Measurements from ENCODE around the gene CREM. TPM values are rescaled to one million over a fixed set of nuclear protein-coding genes. Genes with fewer than 3 reads are reported as not detected.
A peak's percentile ranks its signal among the peaks of the same experiment; 100 is the strongest.
"Not testable (repeated sequence)": the region's sequence is repeated elsewhere in the genome, so short reads cannot be mapped to it uniquely, and the experiment has no call there.

CREM gene
- 16.5 TPM for total RNA-seq

DNA sequence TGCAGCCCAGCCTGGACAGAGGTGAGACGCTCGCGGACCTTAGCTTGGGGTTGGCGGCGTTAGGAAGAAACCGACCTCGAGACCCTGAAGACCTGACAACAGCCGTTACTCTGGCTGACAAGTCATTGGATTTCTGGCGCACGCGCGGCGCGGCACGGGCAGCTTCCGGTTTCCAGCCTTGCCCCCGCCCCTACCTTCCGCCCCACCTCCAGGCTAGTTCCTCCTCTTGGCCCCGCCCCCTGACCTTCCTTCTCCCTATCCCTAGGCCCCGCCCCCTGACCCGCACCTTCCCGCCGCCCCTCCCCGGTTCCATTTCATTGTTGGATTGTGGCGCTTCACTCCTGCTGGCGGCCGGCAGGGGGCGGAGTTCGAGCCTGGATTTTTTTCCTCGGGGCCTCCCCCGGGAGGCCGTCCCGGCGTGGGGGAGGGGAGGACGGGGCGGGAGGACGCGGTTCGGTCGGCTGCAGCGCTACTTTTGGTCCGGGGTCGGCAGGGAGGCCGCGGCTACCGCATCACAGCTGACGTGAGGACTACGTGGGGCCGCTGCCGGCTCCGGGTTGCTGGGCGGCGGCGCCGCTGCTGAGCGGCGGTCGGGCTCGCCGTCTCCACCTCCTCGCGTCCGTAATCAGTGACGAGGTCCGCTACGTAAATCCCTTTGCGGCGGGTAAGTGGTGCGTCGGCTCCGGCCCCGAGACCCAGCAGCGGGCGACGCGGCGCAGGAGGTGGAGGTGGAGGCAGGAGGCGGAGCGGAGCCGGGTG lies at the start of gene CREM:
CREM (plus strand) TSS at position 317 of the 759 bp plus-strand sequence. CDS start 10,990 bp downstream, outside the sequence.
- DNase-seq: peak; percentile 97

DNA sequence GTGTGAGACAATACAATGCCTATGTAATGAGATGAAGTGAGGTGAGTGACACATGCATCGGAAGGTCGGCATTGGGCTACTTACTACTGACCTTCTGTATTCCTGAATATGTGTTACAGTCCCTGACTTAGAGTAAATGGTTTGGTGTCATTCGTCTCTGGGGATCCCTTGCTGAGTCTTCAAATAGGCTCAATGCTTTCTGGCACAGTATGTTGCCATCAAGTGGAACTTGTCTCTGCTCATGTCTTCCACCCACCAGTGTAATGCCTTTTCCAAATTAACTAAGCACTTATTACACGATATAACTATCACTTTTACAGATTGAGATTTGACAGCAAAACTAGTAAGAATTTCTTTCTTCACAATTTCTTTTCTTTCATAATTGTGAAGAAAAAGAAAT lies 47.4 kb upstream of the CREM start:
- no peak for DNase-seq

- no peak for DNase-seq
These were observed 46.9 kb upstream of the CREM start for GRCh38 chr10:35079763-35080162.

DNA sequence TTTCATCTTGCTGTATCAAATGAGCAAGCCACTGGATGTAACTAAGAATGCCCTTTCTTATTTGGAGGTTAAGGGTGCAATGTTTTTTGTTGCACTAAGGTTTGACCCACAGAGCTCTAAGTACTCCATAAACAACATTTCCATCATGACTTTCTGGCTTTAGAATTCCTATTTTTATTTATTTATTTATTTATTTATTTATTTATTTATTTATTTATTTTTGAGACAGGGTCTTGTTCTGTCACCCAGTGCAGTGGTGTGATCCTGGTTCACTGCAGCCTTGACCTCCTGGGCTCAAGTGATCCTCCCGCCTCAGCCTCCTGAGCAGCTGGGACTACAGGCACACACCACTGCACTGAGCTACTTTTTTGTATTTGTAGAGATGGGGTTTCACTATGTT lies 46.4 kb upstream of the CREM start:
- DNase-seq: not testable (repeated sequence)

GRCh38 chr10:35083242-35083641 lies 43.4 kb upstream of the CREM start:
- DNase-seq: no peak

- no peak for DNase-seq
These were observed 37.0 kb upstream of the CREM start for GRCh38 chr10:35089611-35090161.

DNA sequence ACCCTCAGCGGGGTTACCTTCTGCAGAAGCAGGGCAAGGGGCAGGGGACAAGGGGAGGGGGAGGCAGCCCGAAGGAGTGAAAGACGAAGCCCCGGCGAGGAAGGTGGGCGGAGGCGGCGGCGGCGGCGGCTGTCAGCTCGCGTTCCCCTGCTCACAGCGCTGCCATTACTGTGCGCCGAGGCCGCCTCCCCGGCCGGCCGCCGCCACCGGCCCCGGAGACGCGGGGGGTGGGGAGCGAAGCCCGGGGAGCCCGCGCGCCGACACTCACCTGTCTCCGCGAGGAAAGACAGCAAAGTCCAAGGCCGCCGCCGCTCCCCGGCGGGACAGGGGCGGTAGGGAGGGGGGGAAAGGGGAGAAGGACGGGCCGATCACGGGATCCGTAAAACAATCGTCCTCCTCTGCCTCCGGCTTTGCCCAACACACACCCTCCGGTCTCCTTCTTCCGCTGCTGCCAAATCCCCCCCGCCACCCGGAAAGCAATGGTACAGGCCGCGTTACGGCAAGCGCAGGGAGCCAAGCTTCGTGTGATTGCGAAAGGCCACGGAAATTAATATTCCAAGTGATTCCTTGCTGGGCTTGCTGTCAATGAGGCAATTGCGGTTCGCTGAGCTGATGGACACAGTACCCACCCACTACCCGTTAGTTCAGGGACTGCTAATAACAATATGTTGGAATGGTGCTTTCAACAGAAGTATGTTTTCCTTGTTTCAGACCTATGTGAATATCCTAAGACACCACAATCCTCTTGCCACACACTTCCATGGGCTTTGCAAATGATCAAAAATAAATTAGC lies 36.3 kb upstream of the CREM start, which contains the start of gene CUL2:
CUL2 (minus strand) TSS at position 180 of the 793 bp plus-strand sequence. CDS start 19,024 bp downstream, outside the sequence.
- DNase-seq: peak; percentile 93

- no peak for DNase-seq
These were observed 34.5 kb upstream of the CREM start for GRCh38 chr10:35091994-35092790.

GRCh38 chr10:35092851-35093250 lies 33.8 kb upstream of the CREM start:
- DNase-seq: no peak

DNA sequence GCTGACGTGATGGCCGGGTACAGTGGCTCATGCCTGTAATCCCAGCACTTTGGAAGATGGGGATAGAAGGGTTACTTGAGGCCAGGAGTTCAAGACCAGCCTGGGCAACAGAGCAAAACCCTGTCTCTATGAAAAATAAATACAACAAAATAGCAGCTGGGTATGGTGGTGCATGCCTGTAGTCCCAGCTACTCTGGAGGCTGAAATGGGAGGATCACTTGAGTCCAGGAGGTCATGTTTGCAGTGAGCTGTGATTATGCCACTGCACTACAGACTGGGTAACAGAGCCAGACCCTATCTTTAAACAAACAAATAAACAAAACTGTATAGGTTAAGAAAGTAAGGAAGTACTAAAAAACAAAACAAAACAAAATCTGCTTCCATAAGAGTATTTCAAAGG lies 30.3 kb upstream of the CREM start:
- no peak for DNase-seq

DNA sequence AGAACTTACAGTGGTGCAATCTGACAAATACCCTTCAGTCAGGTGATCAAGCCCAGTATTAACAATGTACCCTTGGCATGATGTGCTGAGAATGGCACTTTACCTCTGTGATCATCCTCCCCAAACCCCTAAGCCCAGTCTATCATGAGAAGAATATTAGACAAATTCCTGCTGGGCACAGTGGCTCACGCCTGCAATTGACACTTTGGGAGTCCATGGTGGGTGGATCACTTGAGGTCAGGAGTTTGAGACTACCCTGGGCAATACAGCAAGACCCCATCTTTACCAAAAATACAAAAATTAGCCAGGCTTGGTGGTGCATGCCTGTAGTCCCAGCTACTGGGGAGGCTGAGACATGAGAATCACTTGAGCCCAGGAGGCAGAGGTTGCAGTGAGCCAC lies 29.1 kb upstream of the CREM start:
- no peak for DNase-seq

DNA sequence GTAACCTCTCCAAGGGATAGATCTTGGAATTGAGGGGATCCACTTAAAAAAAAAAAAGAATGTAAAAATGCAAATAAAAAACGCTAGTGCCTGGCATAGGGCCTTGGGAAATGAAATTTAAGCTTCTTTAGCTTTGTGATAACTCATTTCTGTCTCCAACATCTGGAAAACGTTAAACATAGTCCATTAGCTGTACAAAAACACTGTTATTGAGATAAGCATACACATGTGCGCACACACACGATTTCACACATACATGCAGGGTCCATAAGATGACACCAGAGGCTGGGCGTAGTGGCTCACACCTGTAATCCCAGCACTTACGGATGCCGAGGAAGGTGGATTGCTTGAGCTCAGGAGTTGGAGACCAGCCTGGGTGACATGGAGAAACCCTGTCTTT lies 22.8 kb upstream of the CREM start:
- no peak for DNase-seq

DNA sequence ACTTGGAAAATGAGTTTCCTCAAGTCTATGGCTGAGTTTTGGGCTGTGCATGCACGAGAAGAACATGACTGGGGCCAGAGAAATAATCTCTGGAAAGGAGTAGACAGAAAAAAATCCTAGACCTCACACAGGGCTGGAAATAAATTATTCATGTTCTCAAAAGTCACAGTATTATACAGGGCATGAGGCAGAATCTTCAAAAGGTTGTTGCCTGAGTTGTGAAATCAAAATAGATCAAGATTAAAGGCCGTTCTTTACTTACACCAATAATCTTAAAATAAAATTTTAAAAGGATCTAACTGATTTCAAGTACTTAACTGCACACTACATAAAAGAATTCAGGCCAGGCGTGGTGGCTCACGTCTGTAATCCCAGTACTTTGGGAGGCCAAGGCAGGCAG lies 14.1 kb upstream of the CREM start:
- DNase-seq: no peak

GRCh38 chr10:35119378-35119777 lies 7.3 kb upstream of the CREM start:
- no peak for DNase-seq

DNA sequence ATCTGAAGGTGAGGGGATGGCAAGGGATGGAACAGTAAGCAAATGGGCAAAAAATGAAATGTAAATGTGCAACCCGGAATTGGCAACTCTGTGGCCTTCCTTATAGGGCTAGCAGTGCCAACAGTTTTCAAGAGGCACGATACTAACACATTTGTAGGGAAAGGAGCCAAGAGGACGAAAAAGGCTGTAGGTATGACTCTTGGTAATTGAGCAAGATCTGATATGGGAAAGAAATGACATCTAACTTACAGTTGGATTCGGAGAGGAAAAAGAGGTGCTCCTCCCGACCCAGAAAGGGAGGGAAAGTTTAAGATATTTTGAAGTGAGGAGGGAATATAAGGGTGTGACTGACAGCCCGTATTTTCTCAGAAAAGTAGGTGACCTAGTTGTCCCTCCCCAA lies 2.1 kb upstream of the CREM start:
- no peak for DNase-seq

GRCh38 chr10:35126062-35126529 lies 550 bp upstream of the CREM start:
- DNase-seq: no peak

DNA sequence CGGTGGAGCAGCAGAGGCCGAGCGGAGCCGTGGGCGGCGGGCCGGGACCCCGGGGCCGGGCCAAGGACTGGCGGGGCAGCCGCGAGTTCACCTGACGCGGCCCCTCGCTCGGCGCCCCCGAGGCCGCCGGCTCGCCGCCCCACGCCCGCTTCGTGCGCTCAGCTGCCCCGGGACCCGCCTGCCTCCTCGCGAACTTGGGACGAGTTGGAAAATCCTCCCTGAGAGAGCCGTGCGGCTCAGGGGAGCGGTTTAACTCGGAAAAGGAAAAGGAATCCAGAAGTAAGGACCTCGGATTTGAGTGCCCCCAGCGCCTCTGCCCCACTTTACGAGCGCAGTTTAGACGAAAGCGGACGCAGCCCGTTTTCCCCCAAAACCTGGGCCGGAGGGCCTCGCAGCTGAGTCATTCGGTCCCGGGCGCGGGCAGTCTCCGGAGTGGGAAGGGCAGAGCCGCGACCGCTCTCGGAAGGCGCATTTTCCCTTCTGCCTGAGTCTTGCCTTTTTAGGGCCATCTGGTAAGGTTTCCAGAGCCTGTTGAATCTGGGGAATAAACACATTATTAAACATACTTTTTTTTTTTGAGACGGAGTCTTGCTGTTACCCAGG lies 744 bp downstream of the CREM start:
- DNase-seq: peak; percentile 37

DNA sequence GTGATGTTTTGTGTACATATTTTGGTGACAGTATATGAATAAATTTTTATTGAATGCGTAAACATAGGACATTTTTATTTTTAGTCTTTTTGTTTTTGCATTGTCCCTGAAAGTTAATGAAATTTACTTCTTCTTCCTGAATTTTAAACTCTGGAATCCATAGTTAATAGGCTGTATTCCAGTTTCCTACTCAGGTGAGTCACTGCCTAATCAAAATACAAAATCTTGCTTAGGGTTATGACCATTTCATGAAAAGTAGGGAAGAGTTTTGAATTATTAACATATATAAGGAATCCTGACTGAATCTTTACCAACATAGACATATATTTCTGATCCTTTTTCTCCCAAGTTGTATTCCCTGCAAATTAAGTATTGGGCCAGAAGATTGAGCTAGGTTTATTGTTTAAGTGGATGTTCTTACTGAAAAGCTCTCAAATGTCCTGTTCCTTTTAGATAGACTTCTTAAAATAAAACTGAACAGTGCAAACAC lies 2.6 kb downstream of the CREM start:
- DNase-seq: no peak

DNA sequence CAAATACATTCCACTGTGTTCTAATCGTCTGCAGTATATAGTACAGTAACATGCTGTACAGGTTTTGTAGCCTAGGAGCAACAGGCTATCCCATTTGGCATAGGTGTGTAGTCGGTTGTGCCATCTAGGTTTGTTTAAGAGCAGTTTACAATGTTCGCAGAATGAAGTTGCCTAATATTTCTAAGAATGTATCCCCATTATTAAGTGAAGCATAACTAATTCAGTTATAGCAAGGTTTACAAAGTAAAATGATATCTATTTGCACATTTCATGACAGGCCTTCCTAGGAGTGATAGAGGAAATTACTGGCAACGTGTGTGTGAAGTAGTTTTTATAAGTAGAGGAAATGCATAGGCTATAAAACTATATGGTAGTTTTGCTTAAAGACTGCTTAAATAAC lies 4.0 kb downstream of the CREM start:
- no peak for DNase-seq

DNA sequence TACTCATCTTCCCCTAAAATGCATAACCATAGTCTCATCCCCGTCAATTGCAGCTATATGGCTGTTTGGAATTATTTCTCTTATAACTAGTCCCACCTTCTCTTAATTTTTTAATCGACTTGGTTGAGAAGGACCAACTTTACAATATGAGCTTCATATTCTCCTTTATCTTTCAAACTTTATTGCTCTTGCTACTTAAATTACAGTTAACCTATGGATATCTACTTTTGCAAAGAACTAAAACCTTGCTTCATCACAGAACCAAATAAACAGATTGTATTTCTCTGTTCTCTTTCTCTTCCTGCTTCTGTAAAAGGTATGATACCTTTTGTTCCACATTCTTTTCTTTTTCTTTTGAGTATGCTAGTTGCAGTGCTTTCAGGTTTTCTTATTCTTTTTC lies 6.1 kb downstream of the CREM start:
- DNase-seq: no peak

- DNase-seq: no peak
These were observed 6.9 kb downstream of the CREM start for GRCh38 chr10:35133586-35133985.

DNA sequence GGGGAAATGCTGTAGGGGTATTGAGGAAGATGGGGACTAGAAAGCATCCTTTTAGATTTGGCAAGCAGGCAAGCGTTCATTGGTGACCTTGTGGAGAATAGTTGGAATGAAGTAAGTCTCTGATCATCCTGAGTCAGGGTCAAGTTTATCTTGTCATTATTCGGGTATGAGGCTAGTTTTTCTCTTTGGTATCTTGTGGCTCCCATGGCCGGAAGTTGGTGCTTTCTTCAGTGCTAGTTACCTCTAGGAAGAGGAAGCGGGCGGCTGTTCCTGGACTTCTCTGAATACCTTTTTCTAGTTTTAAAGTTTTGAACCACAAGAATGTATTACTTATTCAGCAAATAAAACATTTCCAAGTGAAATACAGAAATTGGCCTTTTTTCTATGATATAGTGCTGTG lies 9.2 kb downstream of the CREM start:
- no peak for DNase-seq
